Mesendoderm (in vitro differentiated cells): ENCODE data around the gene DIP2B.

Source experiments
- DNase-seq: peaks from one replicate; pipeline ENCODE4 v3.0.0; 2013
- H2AK5ac ChIP-seq: 2 replicates; pipeline ENCODE4 v1.6.1; 2013; ENCODE audit warnings: low read length, inconsistent platforms
- H2BK120ac ChIP-seq: 2 replicates; pipeline ENCODE4 v1.6.1; 2013; ENCODE audit warnings: low read depth, mild to moderate bottlenecking, low read length, moderate library complexity, mixed read lengths
- H2BK15ac ChIP-seq: replicated peaks from 2 replicates; pipeline ENCODE4 v1.6.1; 2013; ENCODE audit warnings: low read depth, mild to moderate bottlenecking, moderate library complexity
- H2BK5ac ChIP-seq: 2 replicates; pipeline ENCODE4 v1.6.1; 2013; ENCODE audit warnings: low read length, inconsistent platforms
- H3K18ac ChIP-seq: 2 replicates; pipeline ENCODE4 v1.6.1; 2013; ENCODE audit warnings: mild to moderate bottlenecking, low read length, mixed read lengths
- H3K23ac ChIP-seq: one replicate; pipeline ENCODE4 v1.6.1; 2013; ENCODE audit warnings: low read length
- H3K27ac ChIP-seq: 2 replicates; pipeline ENCODE4 v1.5.1; 2013; ENCODE audit warnings: low read depth, mild to moderate bottlenecking, inconsistent platforms, low read length, moderate library complexity
- H3K27me3 ChIP-seq: 2 replicates; pipeline ENCODE4 v1.6.1; 2013; ENCODE audit warnings: low read length, control low read depth, mild to moderate bottlenecking, inconsistent platforms; ENCODE audit not compliant: insufficient read depth, poor library complexity
- H3K36me3 ChIP-seq: 2 replicates; pipeline ENCODE4 v1.6.1; 2013; ENCODE audit warnings: low read length, inconsistent platforms; ENCODE audit not compliant: control insufficient read depth, insufficient read depth
- H3K4ac ChIP-seq: one replicate; pipeline ENCODE4 v1.6.1; 2013; ENCODE audit warnings: low read depth, mild to moderate bottlenecking, low read length, moderate library complexity
- H3K4me1 ChIP-seq: 2 replicates; pipeline ENCODE4 v1.6.1; 2013; ENCODE audit warnings: low read depth, low read length, inconsistent platforms; ENCODE audit not compliant: control insufficient read depth
- H3K4me2 ChIP-seq: 2 replicates; pipeline ENCODE4 v1.6.1; 2013; ENCODE audit warnings: low read length
- H3K4me3 ChIP-seq: 2 replicates; pipeline ENCODE4 v1.5.1; 2013; ENCODE audit warnings: mild to moderate bottlenecking, low read length
- H3K56ac ChIP-seq: one replicate; pipeline ENCODE4 v1.6.1; 2013; ENCODE audit warnings: low read length
- H3K79me1 ChIP-seq: 2 replicates; pipeline ENCODE4 v1.6.1; 2013; ENCODE audit warnings: low read length, inconsistent platforms
- H3K79me2 ChIP-seq: 2 replicates; pipeline ENCODE4 v1.6.1; 2013; ENCODE audit warnings: mild to moderate bottlenecking, low read length; ENCODE audit not compliant: control insufficient read depth, insufficient read depth
- H3K9ac ChIP-seq: 2 replicates; pipeline ENCODE4 v1.6.1; 2013; ENCODE audit warnings: low read length, inconsistent platforms
- H4K5ac ChIP-seq: one replicate; pipeline ENCODE4 v1.6.1; 2013; ENCODE audit warnings: low read length
- H4K8ac ChIP-seq: one replicate; pipeline ENCODE4 v1.6.1; 2013; ENCODE audit warnings: low read depth, mild to moderate bottlenecking, control low read depth, low read length, moderate library complexity
- WGBS: extraction: QIAGEN DNeasy Blood & Tissue Kit; methylation state at CpG from one replicate; pipeline ENCODE4 v1.1.7; 2013; ENCODE audit warnings: low lambda C conversion rate, missing lambda C conversion rate; ENCODE audit not compliant: insufficient coverage; ENCODE audit errors: extremely low coverage; 5-methylcytosine and 5-hydroxymethylcytosine counted together

The DIP2B gene

GRCh38 chr12:50771409-50771808 is 266.6 kb downstream of the DIP2B start:
- Histone ChIP-seq H3K36me3 (no peaks in the 10 kb centered on the region), H3K27me3 (no peaks in the 10 kb centered on the region), H2BK120ac (no peak overlapping the region), H2BK5ac (no peak overlapping the region), H3K4me3 (no peak overlapping the region), H4K8ac (no peak overlapping the region), H3K4me2 (no peak overlapping the region), H3K23ac (no peak overlapping the region), H3K79me1 (peaks cover 6% of the 10 kb centered on the region), H3K27ac (no peak overlapping the region), H3K56ac (no peak overlapping the region), H3K79me2 (peaks cover 22% of the 10 kb centered on the region), H3K9ac (no peak overlapping the region), H3K18ac (no peak overlapping the region), H2AK5ac (no peak overlapping the region), H3K4me1 (no peaks in the 10 kb centered on the region), H4K5ac (no peak overlapping the region), H3K4ac (no peak overlapping the region), H2BK15ac (no peak overlapping the region)
- no peak for DNase-seq
- WGBS = no CpG with 5 or more reads among the region's 5 CpGs

GRCh38 chr12:50772470-50772869 is 267.7 kb downstream of the DIP2B start:
- H2BK5ac ChIP-seq = no peak overlapping the region
- H3K79me1 ChIP-seq = peaks cover 3% of the 10 kb centered on the region
- no CpG with 5 or more reads among the region's 5 CpGs for WGBS
- H3K27me3 ChIP-seq = no peaks in the 10 kb centered on the region
- H3K9ac ChIP-seq = no peak overlapping the region
- peaks cover 13% of the 10 kb centered on the region for H3K79me2 ChIP-seq
- no peak overlapping the region for H3K18ac ChIP-seq
- no peak overlapping the region for H4K8ac ChIP-seq
- DNase-seq = no peak
- H3K4ac ChIP-seq = no peak overlapping the region
- H3K4me2 ChIP-seq = no peak overlapping the region
- H3K56ac ChIP-seq = no peak overlapping the region
- H3K27ac ChIP-seq = no peak overlapping the region
- no peak overlapping the region for H2AK5ac ChIP-seq
- no peaks in the 10 kb centered on the region for H3K4me1 ChIP-seq
- H4K5ac ChIP-seq = no peak overlapping the region
- H2BK15ac ChIP-seq = no peak overlapping the region
- no peaks in the 10 kb centered on the region for H3K36me3 ChIP-seq
- no peak overlapping the region for H3K4me3 ChIP-seq
- no peak overlapping the region for H3K23ac ChIP-seq
- no peak overlapping the region for H2BK120ac ChIP-seq

- H4K8ac ChIP-seq = no peak overlapping the region
- H3K23ac ChIP-seq = no peak overlapping the region
- H3K4me2 ChIP-seq = no peak overlapping the region
- no peak overlapping the region for H3K27ac ChIP-seq
- H3K4ac ChIP-seq = no peak overlapping the region
- H3K79me1 ChIP-seq = peaks cover 3% of the 10 kb centered on the region
- H3K9ac ChIP-seq = no peak overlapping the region
- no peak overlapping the region for H2BK120ac ChIP-seq
- no peak overlapping the region for H2BK5ac ChIP-seq
- no peak overlapping the region for H2AK5ac ChIP-seq
- H3K18ac ChIP-seq = no peak overlapping the region
- no peak overlapping the region for H4K5ac ChIP-seq
- H3K36me3 ChIP-seq = no peaks in the 10 kb centered on the region
- H3K4me1 ChIP-seq = no peaks in the 10 kb centered on the region
- WGBS = no CpG with 5 or more reads among the region's 2 CpGs
- peaks cover 11% of the 10 kb centered on the region for H3K79me2 ChIP-seq
- DNase-seq = no peak
- no peak overlapping the region for H2BK15ac ChIP-seq
- no peak overlapping the region for H3K4me3 ChIP-seq
- H3K27me3 ChIP-seq = no peaks in the 10 kb centered on the region
- no peak overlapping the region for H3K56ac ChIP-seq
Measured at GRCh38 chr12:50772877-50773276, 268.1 kb downstream of the DIP2B start.

- Histone ChIP-seq H3K4me1 (no peaks in the 10 kb centered on the region), H3K27ac (no peak overlapping the region), H3K4me2 (no peak overlapping the region), H3K27me3 (no peaks in the 10 kb centered on the region), H3K79me1 (peaks cover 7% of the 10 kb centered on the region), H2BK15ac (no peak overlapping the region), H3K56ac (no peak overlapping the region), H3K4ac (no peak overlapping the region), H2AK5ac (no peak overlapping the region), H3K18ac (no peak overlapping the region), H3K23ac (no peak overlapping the region), H3K79me2 (peaks cover 12% of the 10 kb centered on the region), H4K8ac (no peak overlapping the region), H2BK120ac (no peak overlapping the region), H3K36me3 (no peaks in the 10 kb centered on the region), H3K4me3 (no peak overlapping the region), H3K9ac (no peak overlapping the region), H2BK5ac (no peak overlapping the region), H4K5ac (no peak overlapping the region)
- no peak for DNase-seq
- WGBS = no CpG with 5 or more reads among the region's 2 CpGs
Measured at GRCh38 chr12:50775251-50775650, 270.5 kb downstream of the DIP2B start.

- Histone ChIP-seq H3K27me3 (no peaks in the 10 kb centered on the region), H3K79me1 (peaks cover 5% of the 10 kb centered on the region), H2BK15ac (no peak overlapping the region), H3K56ac (no peak overlapping the region), H3K79me2 (peaks cover 11% of the 10 kb centered on the region), H3K4me3 (no peak overlapping the region), H3K36me3 (no peaks in the 10 kb centered on the region), H3K4me2 (no peak overlapping the region), H4K8ac (no peak overlapping the region), H4K5ac (no peak overlapping the region), H3K27ac (no peak overlapping the region), H2BK5ac (no peak overlapping the region), H3K4me1 (no peaks in the 10 kb centered on the region), H2BK120ac (no peak overlapping the region), H3K23ac (no peak overlapping the region), H3K18ac (no peak overlapping the region), H3K4ac (no peak overlapping the region), H3K9ac (no peak overlapping the region), H2AK5ac (no peak overlapping the region)
- no peak for DNase-seq
- no CpG with 5 or more reads among the region's 9 CpGs for WGBS
Measured at GRCh38 chr12:50776749-50777728, 272.3 kb downstream of the DIP2B start.
